CD4-positive, alpha-beta T cell treated with Interleukin-15 for 4 hours (primary cell): Measurements from ENCODE around the gene GABARAPL1.

ENCODE experiments used
- DNase-seq: peaks from one replicate; pipeline ENCODE4 v3.0.0-alpha.2; 2020; ENCODE audit warnings: low spot score

The GABARAPL1 gene

DNA sequence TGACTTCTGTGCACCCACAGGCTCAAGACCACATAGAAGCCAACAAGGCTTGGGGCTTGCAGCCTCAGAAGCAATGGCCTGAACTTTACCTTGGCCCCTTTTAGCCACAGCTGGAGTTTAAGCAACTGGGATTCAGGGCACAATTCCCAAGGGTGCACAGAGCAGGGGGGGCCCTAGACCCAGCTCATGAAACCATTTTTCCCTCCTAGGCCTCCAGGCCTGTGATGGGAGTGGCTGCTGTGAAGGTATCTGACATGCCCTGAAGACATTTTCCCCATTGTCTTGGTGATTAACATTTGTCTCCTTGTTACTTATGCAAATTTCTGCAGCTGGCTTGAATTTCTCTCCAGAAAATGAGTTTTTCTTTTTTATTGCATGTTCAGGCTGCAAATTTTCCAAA lies 21.9 kb downstream of the GABARAPL1 start:
- DNase-seq = no peak

DNA sequence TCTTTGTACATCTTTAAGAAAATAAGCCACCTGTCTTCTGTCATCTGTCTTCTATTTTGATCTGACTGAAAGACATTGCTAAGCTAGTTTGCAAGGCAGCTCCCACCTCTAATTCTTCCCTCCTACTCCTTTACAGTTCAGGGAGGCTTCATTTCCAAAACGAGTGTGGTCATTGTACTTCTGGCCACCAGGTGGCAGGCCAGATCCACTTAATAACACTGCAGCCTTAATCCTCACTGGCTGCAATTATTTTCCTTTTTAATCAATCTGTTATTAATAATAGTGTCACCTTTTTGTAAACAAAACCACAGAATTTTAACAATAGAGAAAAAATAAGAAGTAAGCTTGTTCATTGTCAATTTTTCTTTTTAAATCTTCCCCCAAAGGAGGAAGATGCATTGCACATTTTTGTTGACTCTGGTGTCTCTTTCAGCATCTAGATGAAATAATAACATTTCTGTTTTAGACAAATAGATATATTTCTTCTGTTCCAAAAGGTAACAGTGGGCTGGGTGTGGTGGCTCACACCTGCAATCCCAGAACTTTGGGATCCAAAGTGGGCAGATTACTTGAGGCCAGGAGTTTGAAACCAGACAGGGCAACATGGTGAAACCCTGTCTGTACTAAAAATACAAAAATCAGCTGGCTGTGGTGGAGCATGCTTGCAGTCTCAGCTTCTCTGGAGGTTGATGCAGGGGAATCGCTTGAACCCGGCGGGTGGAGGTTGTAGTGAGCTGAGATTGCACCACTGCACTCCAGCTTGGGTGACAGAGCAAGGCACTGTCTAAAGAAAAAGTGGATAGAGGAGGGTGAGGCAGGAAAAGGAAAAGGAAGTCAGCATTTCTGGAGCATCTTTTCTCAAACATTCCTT lies 23.3 kb downstream of the GABARAPL1 start:
- peak; percentile 53 for DNase-seq

GRCh38 chr12:10236720-10237119 lies 24.0 kb downstream of the GABARAPL1 start:
- no peak for DNase-seq

DNA sequence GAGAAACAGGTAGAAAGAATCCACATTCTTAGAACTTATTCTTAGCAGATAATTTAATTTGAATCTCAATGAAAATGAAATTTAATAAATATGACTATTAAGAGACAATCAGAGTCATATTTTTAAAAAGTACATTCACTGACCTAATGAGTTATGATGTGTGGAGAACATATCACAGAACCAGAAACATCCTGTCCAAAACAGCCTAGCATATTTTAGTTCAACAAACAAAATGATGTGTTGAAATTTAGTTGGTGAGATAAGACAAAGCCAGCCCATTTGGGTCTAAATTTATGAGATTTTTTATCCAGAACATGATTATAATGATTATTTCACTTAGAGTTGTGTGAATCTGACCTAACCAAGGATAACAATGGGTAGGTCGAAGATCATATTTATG lies 25.8 kb downstream of the GABARAPL1 start:
- no peak for DNase-seq

DNA sequence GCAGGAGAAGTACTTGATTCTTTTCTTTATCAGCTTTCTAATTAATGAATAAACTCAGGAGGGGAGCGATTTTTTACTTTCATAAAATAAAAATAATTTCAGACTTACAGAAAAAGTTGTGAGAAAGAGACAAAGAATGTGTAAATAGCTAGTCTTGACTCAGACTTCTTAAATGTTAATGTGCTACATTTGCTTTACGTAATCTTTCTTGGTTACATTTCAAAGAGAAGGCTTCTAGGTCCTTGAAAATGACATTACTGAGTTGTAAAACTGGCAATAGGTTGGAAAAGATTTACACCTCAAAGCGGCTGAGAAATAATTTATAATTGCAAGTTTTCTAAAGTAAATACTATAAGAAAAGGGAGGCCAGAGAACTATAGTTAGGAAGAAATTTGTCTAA lies 28.6 kb downstream of the GABARAPL1 start:
- DNase-seq = no peak

DNA sequence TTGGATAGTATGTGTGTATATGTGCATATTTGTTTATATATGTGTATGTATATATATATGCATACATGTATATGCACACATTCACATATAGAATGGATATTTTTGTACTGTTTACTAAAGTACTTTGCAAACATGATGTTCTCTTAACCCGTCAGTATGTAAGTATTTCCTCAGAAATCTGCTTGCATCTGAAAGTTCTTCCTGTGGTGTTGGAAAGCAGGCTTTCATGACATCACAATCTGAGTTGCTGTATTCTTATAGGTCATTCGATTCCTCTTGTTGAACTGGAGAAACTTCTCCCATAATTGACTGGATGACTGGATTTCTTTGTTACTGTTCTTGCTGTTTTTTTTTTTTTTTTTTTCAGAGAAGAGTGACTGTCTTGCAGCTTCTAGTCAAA lies 29.1 kb downstream of the GABARAPL1 start:
- no peak for DNase-seq

DNA sequence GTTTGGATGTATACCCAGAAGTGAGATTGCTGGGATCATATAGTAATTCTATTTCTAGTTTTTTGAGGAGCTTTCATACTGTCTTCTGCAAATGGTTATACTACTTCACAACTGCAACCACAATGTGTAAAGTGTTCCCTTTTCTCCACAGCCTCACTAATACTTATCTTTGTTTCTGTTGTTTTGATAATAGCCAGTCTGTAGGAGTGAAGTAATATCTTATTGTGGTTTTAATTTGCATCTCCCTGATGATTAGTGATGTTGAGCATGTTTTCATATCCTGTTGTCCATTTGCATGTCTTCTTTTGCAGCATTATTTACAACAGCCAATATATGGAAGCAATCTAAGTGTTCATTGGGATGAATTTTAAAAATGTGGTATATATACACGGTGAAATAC lies 29.9 kb downstream of the GABARAPL1 start:
- no peak for DNase-seq

- peak; percentile 9 for DNase-seq
Measured at GRCh38 chr12:10243818-10244520, 31.3 kb downstream of the GABARAPL1 start.

GRCh38 chr12:10247436-10248058 lies 34.9 kb downstream of the GABARAPL1 start:
- no peak for DNase-seq

GRCh38 chr12:10249690-10250455 lies 37.2 kb downstream of the GABARAPL1 start:
- peak; percentile 32 for DNase-seq

GRCh38 chr12:10251669-10252068 lies 39.0 kb downstream of the GABARAPL1 start:
- no peak for DNase-seq

DNA sequence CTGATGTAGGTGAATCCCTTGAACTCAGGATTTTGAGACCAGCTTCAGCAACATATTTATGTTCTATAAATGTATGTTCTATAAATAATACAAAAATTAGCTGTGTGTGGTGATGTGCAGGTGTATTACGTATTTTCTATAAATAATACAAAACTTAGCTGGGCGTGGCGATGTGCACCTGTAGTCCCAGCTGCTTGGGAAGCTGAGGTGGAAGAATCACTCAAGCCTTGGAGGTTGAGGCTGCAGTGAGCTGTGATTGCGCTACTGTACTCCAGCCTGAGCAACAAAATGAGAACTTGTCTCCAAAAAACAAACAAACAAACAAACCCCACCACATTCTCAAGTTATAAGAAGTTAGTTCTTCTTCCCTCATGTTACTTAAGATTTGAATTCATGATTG lies 39.5 kb downstream of the GABARAPL1 start:
- DNase-seq = no peak

DNA sequence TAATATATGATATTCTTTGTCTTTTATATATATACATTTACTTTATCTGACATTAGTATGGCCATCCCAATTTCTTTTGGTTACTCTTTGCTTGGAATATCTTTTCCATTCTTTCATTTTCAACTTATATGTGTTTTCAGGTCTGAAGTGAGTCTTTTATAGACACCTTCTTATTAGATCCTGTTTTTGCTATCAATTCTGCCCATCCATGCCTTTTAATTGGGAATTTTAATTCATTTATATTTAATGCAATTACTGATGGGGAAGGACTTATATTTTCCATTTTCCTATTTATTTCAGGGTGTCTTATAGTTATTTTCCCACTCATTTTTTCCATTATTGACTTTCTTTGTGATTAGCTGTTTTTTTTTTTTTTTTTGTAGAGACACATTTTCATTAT lies 43.4 kb downstream of the GABARAPL1 start:
- DNase-seq = no peak

DNA sequence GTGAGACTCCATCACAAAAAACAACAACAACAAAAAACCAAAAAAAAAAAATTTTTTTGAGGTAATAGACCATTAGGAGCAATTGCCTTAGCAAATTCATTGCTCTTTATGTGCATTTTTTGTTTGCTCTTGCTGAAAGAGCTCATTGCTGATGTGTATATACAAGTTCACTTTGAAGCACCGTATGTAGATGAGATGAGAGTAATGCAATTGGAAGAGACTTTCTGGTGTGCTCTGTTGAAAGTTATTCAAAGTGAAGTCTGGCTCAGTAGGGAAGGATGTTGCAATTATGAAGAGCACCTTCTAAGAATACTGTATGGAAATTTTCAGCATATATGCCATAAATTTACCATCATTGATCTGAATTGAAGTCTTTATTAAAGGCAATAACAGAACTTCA lies 48.2 kb downstream of the GABARAPL1 start:
- DNase-seq = no peak

GRCh38 chr12:10268037-10268436 lies 55.4 kb downstream of the GABARAPL1 start:
- no peak for DNase-seq

GRCh38 chr12:10272467-10272866 lies 59.8 kb downstream of the GABARAPL1 start:
- DNase-seq = no peak
